Choroid plexus epithelial cell (primary cell): ENCODE measurements around the gene ABTB2.

ENCODE experiments used
- DNase-seq: peaks from one replicate; pipeline ENCODE4 v3.0.0-alpha.2; 2010; ENCODE audit warnings: low read depth
- H3K4me3 ChIP-seq: 2 replicates; pipeline ENCODE4 v1.5.1; 2011; ENCODE audit warnings: low read depth, mild to moderate bottlenecking, control low read depth, low read length, moderate library complexity
- TF ChIP-seq, protein P1 (sequence below): conservative IDR thresholded peaks from 2 replicates; pipeline ENCODE4 v1.5.1; 2011; ENCODE audit warnings: low read depth, mild to moderate bottlenecking, control low read depth, inconsistent platforms, low read length, moderate library complexity

ABTB2 gene

DNA sequence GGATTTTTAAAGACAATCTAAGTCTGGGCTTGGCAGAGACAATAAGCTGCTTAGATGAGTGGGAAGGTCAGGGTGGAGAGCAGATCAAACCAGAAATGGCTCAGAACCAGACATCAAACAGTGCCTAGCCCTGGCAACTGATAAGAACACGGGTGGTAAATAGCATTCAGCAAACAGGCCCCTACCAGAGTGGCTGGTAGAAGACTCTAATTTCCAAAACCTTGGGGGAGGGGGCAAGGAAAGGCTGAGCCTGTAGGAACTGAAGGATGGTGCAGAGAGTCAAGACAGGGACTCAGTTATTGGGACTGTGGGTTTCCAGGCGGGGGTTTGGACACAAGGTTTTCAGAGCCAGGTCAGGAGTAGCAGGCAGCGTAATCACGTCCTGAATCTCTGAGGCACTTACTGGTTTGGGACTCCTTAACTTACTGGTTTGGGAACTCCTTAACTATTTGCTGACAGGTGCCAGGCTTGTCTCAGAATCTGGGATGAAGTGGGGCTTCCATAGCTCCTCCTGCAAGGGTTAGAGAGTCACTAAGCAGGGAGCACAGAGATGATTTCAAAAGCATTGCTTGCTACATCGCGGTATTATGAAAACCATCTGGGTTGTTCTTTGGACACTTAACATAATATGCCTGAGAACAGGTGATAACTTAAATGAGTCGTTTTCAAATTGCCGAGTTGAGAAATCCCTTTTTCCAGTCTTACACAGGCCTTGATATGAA is 5.7 kb upstream of the ABTB2 start:
- no peak for DNase-seq

DNA sequence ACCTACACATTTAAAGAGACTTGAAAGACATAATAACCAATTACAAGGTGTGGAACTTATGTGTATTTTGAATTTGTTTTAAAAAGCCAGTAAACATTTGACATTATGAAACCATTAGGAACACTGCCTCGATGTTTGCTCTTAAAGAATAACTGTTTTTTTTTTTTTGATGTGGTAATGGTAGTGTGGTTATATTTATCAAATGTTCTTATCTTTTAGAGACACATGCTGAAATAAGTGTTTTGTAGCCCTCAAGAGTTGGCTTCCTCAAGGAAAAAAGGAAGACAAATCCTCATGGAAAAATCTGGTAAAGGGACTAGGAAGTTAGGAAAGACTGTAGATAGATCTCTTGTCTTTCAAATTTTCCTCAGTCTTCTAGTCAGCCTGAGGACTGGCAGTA is 2.2 kb upstream of the ABTB2 start:
- no peak overlapping the region for H3K4me3 ChIP-seq
- TF ChIP-seq, protein P1, sequence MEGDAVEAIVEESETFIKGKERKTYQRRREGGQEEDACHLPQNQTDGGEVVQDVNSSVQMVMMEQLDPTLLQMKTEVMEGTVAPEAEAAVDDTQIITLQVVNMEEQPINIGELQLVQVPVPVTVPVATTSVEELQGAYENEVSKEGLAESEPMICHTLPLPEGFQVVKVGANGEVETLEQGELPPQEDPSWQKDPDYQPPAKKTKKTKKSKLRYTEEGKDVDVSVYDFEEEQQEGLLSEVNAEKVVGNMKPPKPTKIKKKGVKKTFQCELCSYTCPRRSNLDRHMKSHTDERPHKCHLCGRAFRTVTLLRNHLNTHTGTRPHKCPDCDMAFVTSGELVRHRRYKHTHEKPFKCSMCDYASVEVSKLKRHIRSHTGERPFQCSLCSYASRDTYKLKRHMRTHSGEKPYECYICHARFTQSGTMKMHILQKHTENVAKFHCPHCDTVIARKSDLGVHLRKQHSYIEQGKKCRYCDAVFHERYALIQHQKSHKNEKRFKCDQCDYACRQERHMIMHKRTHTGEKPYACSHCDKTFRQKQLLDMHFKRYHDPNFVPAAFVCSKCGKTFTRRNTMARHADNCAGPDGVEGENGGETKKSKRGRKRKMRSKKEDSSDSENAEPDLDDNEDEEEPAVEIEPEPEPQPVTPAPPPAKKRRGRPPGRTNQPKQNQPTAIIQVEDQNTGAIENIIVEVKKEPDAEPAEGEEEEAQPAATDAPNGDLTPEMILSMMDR = no peak
- DNase-seq = no peak

More for the DNA sequence above, 5.7 kb upstream of the ABTB2 start:
- no peak overlapping the region for H3K4me3 ChIP-seq
- TF ChIP-seq, protein P1 = no peak

GRCh38 chr11:34359548-34359891 is 1.7 kb upstream of the ABTB2 start:
- TF ChIP-seq, protein P1 = no peak
- peak overlapping the region; percentile 20 for H3K4me3 ChIP-seq
- no peak for DNase-seq

DNA sequence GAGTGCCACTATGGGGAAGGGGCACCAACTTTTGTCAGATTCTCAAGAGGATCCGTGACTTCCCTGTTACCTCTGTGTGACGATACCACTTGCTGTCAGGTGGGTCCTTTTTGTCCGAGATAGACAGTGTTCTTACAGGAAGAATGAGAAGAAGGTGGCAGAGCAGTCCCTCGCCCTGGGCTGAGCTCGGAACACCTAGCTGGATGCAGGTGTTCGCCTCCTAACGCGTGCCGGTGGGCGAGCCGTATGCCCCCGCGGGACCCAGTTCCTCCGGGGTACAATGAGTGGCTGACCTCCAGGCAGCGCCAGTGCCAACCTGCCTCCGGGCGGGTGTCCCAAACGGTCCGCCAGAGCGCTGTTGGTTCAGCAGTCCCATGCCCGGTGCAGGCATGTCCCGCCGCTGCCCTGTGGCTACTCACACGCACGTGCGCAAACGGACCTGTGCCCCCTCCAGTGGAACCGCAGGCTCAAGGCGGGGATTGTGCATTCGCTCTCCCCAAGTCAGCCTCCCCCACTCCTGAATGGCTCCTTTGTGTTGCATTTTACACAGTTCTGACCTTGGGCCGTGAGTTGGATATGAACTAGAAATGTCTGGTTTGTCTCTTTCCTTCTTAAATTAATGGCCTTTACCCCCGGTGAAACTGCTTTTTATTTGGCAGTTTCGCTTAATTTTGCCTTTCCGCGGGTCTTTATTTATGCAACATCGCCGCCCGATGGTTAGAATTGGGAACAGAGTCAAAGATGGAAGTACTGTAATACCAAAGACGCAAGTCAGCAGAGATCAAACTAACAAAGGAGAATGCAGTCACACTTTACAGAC is 1.1 kb upstream of the ABTB2 start:
- DNase-seq = peak; percentile 84
- peak overlapping the region; percentile 60 for H3K4me3 ChIP-seq
- TF ChIP-seq, protein P1 = peak; percentile 80

- DNase-seq = peak; percentile 64
- TF ChIP-seq, protein P1 = no peak
- H3K4me3 ChIP-seq = peak overlapping the region; percentile 60
Observed at GRCh38 chr11:34358258-34358727, 483 bp upstream of the ABTB2 start.

DNA sequence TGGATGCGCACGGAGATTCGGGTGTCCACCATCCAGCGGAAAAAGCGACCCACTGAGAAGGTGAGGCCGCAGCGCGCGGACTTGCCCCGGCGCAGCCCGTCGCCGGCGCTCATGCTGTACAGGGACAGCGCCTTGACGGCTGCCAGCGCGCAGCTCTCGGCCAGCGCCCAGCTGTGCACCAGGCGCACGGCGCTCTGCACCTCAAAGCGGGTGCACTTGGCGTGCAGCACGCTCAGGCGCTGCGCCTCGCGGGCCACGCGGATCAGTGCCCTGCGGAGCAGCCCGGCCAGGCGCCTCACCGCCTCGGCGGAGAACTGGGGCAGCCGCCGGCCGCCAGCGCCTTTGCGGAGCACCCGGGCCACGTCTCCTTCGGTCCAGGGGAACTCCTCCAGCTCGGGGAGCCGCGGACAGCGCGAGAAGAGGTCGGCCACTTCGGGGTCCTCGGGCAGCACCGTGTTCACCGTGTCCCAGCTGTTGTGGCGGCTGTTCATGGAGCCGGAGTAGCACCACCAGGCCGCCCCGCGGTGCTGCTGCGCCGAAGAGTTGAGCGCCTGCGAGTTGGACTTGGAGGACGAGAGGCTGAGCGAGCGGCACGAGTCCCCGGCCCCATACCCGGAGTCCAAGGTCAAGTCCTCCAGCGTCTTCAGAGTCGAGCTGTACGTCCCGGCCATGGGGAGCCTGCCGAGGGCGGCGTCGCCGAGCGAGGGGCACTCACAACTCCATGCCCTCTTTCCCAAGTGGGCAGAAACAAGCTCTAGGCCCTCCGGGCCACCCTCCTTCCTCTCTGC is 703 bp downstream of the ABTB2 start:
- peak; percentile 64 for DNase-seq
- TF ChIP-seq, protein P1 = peak; percentile 26
- H3K4me3 ChIP-seq = peak overlapping the region; percentile 64
